A673 (cell line): Measurements from ENCODE around the gene PLIN3. TPM values are rescaled to one million over a fixed set of nuclear protein-coding genes. Genes with fewer than 3 reads are reported as not detected.
"Not testable (repeated sequence)": the region's sequence is repeated elsewhere in the genome, so short reads cannot be mapped to it uniquely, and the experiment has no call there.

Source experiments
- BruUV-seq: library from RNA; stranded (reverse); fragments of 400-500 nt; replicated peaks from 2 replicates; lab custom pipeline; 2021; lab: Mats Ljungman, UMichigan
- CTCF ChIA-PET: fragments of 300-600 bp; sonication (Branson Sonifier 250); formaldehyde crosslinking; loops from one replicate; lab custom pipeline; 2022; ENCODE audit warnings: antibody characterized with exemption; lab: Charles Lee
- POLR2A ChIA-PET: fragments of 300-600 bp; sonication (Branson Sonifier 250); formaldehyde crosslinking; loops from one replicate; lab custom pipeline; 2022; ENCODE audit warnings: antibody characterized with exemption; ENCODE audit not compliant: low non-redundant PET; lab: Charles Lee
- DNase-seq: peaks from one replicate; pipeline ENCODE4 v3.0.0-alpha.2; 2015; ENCODE audit warnings: low spot score
- H3K27ac ChIP-seq: fragments of 200-600 bp; sonication (generic); 2 replicates; pipeline ENCODE4 v1.5.1; 2016; ENCODE audit warnings: mixed run types, low read depth, mild to moderate bottlenecking, mixed read lengths, antibody characterized with exemption, low read length; ENCODE audit not compliant: poor library complexity, severe bottlenecking
- H3K27me3 ChIP-seq: fragments of 200-600 bp; sonication (generic); replicated peaks from 2 replicates; pipeline ENCODE4 v1.6.1; 2017; ENCODE audit warnings: mixed run types, low read depth, mild to moderate bottlenecking, mixed read lengths, antibody characterized with exemption, low read length; ENCODE audit not compliant: insufficient read depth, poor library complexity
- H3K36me3 ChIP-seq: fragments of 200-600 bp; sonication (generic); 2 replicates; pipeline ENCODE4 v1.6.1; 2016; ENCODE audit warnings: mixed run types, mild to moderate bottlenecking, mixed read lengths, antibody characterized with exemption, low read length; ENCODE audit not compliant: insufficient read depth, poor library complexity, severe bottlenecking
- H3K4me1 ChIP-seq: fragments of 200-600 bp; sonication (generic); 2 replicates; pipeline ENCODE4 v1.6.1; 2017; ENCODE audit warnings: mixed run types, mild to moderate bottlenecking, mixed read lengths, antibody characterized with exemption, low read length; ENCODE audit not compliant: insufficient read depth, poor library complexity, severe bottlenecking
- H3K4me3 ChIP-seq: fragments of 200-600 bp; sonication (generic); 2 replicates; pipeline ENCODE4 v1.5.1; 2016; ENCODE audit warnings: low read depth, mixed run types, mild to moderate bottlenecking, mixed read lengths, low read length; ENCODE audit not compliant: poor library complexity, severe bottlenecking
- H3K9me3 ChIP-seq: fragments of 200-600 bp; sonication (generic); 2 replicates; pipeline ENCODE4 v1.6.1; 2016; ENCODE audit warnings: mixed run types, low read depth, mild to moderate bottlenecking, mixed read lengths, antibody characterized with exemption, low read length; ENCODE audit not compliant: poor library complexity, severe bottlenecking
- CTCF ChIP-seq: fragments of 300-800, 200-600 bp; sonication (generic); conservative IDR thresholded peaks from 2 replicates; pipeline ENCODE4 v1.5.1; 2017; ENCODE audit warnings: low read depth, mild to moderate bottlenecking, antibody characterized with exemption, low read length, moderate library complexity, mixed read lengths
- EZH2 ChIP-seq: fragments of 200-600 bp; sonication (generic); IDR thresholded peaks from 2 replicates; pipeline ENCODE4 v1.6.1; 2017; ENCODE audit warnings: borderline replicate concordance, low read depth, mild to moderate bottlenecking, mixed read lengths, antibody characterized with exemption, low read length; ENCODE audit not compliant: poor library complexity, severe bottlenecking
- intact Hi-C: fragments of 100-400 bp; cut with micrococcal nuclease; formaldehyde crosslinking; loops from one replicate; pipeline ENCODE4 v1.10.0; 2022; ENCODE audit not compliant: unreplicated experiment
- total RNA-seq: library from RNA; stranded (reverse); gene quantifications from 2 replicates; pipeline ENCODE4 v1.2.3, GENCODE V29; 2021

Gene PLIN3
- total RNA-seq, 1 experiment from 2014 or later: 30.6 TPM

GRCh38 chr19:4800591-4801081 is 66.8 kb downstream of the PLIN3 start:
- Histone ChIP-seq H3K4me1 (no peaks in the 10 kb centered on the region), H3K27ac (no peak overlapping the region), H3K36me3 (peaks cover 6% of the 10 kb centered on the region), H3K4me3 (no peak overlapping the region), H3K27me3 (no peaks in the 10 kb centered on the region), H3K9me3 (no peaks in the 10 kb centered on the region)
- no peak for DNase-seq
- intact Hi-C loops: no loop called here
- ChIA-PET CTCF (interaction anchor here (0.8 kb wide), 1 partner anchor 239 kb away, joined by 4 read pairs; no protein-coding TSS in a partner anchor), POLR2A (no interaction called here)
- TF ChIP-seq CTCF: no peak
- no peak for TF ChIP-seq EZH2
- no TSS peak for BruUV-seq

- DNase-seq: no peak
- POLR2A ChIA-PET: interaction anchor here (0.7 kb wide), 1 partner anchor 602 kb away, joined by 3 read pairs; no protein-coding TSS in a partner anchor
- intact Hi-C loops: loop anchor here (10.0 kb wide), 1 partner anchor 221 kb away; no protein-coding TSS in a partner anchor
Observed at GRCh38 chr19:4795400-4795799, 72.1 kb downstream of the PLIN3 start.

GRCh38 chr19:4794971-4795370 is 72.5 kb downstream of the PLIN3 start:
- no peak overlapping the region for H3K27ac ChIP-seq
- peaks cover 21% of the 10 kb centered on the region for H3K4me1 ChIP-seq
- no TSS peak for BruUV-seq
- no peak for DNase-seq
- H3K4me3 ChIP-seq: no peak overlapping the region
- H3K27me3 ChIP-seq: no peaks in the 10 kb centered on the region
- ChIA-PET POLR2A (no interaction called here), CTCF (no interaction called here)
- no peaks in the 10 kb centered on the region for H3K9me3 ChIP-seq
- TF ChIP-seq CTCF (no peak), EZH2 (no peak)
- intact Hi-C loops: loop anchor here (10.0 kb wide), 1 partner anchor 220 kb away; no protein-coding TSS in a partner anchor
- H3K36me3 ChIP-seq: peaks cover 32% of the 10 kb centered on the region

More at GRCh38 chr19:4795400-4795799, 72.1 kb downstream of the PLIN3 start:
- CTCF ChIA-PET: no interaction called here
- H3K27me3 ChIP-seq: no peaks in the 10 kb centered on the region
- H3K4me3 ChIP-seq: no peak overlapping the region
- no TSS peak for BruUV-seq
- no peak overlapping the region for H3K27ac ChIP-seq
- peaks cover 21% of the 10 kb centered on the region for H3K4me1 ChIP-seq
- TF ChIP-seq CTCF (no peak), EZH2 (no peak)
- peaks cover 32% of the 10 kb centered on the region for H3K36me3 ChIP-seq
- H3K9me3 ChIP-seq: no peaks in the 10 kb centered on the region

GRCh38 chr19:4793278-4793677 is 74.2 kb downstream of the PLIN3 start:
- H3K9me3 ChIP-seq, H3K27ac ChIP-seq, CTCF ChIA-PET, POLR2A ChIA-PET, BruUV-seq, DNase-seq, H3K27me3 ChIP-seq: not testable (repeated sequence)
- peak overlapping the region; percentile 80 for H3K4me3 ChIP-seq
- H3K36me3 ChIP-seq: peaks cover 32% of the 10 kb centered on the region
- peaks cover 21% of the 10 kb centered on the region for H3K4me1 ChIP-seq
- intact Hi-C loops: loop anchor here (10.0 kb wide), 1 partner anchor 218 kb away; no protein-coding TSS in a partner anchor

GRCh38 chr19:4792866-4793195 is 74.6 kb downstream of the PLIN3 start:
- H3K27ac ChIP-seq, POLR2A ChIA-PET, H3K9me3 ChIP-seq, BruUV-seq, CTCF ChIA-PET, DNase-seq, H3K27me3 ChIP-seq: not testable (repeated sequence)
- Histone ChIP-seq H3K4me3 (peak overlapping the region; percentile 80), H3K36me3 (peaks cover 32% of the 10 kb centered on the region), H3K4me1 (peaks cover 21% of the 10 kb centered on the region)
- intact Hi-C loops: loop anchor here (10.0 kb wide), 1 partner anchor 218 kb away; no protein-coding TSS in a partner anchor
